Activated naive CD4-positive, alpha-beta T cell treated with Interleukin-2 at 50 U/mL for 16 hours (primary cell): ENCODE measurements around the gene RCN1.
"Not testable (repeated sequence)": the region's sequence is repeated elsewhere in the genome, so short reads cannot be mapped to it uniquely, and the experiment has no call there.

Source experiments
- DNase-seq: peaks from one replicate; pipeline ENCODE4 v3.0.0-alpha.2; 2020

Gene RCN1

DNA sequence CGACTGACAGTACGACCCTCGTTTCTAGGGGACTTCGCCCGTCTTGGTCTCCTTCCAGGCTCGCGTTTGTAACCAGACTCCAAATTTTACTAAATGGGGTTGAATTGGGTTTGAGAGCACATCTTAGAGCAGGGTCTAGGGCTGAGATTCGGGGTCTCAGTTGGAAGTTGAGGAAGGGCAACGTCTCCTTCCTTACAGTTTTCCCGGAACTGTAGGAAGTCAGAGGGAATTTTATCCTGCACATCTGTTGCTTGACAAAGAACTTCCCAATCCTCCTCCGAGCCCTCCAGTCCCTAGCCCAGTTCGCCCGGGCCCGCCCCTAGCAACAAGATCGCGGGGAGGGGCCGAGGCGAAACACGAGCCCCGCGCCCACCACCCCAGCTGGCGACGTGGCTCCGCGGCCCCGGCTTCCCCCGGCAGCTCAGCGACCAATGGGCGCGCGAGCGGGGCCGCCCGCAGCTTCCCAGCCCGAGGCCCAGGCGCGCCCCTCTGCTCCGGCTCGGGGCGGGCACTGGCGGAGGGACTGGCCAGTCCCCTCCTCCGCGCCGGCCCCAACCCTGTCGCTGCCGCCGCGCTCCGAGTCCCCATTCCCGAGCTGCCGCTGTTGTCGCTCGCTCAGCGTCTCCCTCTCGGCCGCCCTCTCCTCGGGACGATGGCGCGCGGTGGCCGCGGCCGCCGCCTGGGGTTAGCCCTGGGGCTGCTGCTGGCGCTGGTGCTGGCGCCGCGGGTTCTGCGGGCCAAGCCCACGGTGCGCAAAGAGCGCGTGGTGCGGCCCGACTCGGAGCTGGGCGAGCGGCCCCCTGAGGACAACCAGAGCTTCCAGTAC is at the start of gene RCN1:
Gene RCN1 (plus strand): TSS at position 530 of the 826 bp plus-strand sequence. CDS start 123 bp downstream, at position 653.
- peak; percentile 52 for DNase-seq

DNA sequence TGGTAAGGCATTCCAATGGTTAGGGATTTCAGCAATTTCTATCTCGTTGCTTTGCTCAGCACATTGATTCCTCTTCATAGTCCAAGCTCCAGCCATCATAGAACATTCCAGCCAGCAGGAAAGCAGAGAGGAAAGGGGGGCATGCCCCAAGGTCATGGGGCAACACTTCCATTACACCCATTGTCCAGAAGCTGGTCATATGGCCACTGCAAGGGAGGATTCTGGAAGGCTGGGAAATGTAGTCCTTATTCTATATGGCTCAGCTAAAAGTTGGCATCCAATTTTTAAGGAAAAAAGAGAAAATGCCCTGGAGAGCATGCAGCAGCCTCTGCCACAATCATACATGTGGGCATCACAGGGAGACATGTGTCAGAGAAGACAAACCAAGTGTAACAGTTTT is 47.1 kb upstream of the RCN1 start:
- no peak for DNase-seq

DNA sequence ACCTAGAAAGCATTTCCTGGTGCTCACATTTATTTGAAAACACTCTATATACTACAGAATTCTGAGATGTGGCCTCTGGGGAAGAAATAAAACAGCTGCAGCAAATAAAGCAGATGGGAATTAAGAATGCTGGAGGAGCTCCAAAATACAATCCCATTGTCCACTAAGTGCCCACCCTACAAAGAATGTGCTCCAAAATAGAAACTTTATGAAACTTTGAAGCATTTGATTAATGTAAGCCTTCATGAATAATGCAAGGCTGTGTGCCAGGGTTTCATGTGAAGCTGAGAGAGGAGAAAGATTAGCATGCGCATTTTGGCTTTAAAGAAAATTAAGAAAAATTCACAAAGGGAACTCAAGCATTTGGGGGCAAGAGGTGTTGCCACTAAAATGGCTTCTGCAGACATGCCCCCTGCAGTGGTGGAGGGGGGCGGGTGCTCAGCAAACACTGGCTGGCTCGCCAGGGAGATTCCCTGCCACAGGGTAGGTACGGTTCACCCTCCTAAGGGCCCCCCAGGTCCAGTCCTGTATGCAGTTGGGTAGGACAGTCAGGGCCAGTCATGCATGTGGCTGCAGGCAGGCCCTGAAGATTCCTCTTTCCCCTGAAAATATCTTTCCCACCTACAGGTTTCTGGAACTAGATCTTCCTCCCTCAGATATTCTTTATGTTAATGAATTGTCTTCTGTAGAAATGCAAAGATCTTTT is 46.6 kb upstream of the RCN1 start:
- DNase-seq: no peak

DNA sequence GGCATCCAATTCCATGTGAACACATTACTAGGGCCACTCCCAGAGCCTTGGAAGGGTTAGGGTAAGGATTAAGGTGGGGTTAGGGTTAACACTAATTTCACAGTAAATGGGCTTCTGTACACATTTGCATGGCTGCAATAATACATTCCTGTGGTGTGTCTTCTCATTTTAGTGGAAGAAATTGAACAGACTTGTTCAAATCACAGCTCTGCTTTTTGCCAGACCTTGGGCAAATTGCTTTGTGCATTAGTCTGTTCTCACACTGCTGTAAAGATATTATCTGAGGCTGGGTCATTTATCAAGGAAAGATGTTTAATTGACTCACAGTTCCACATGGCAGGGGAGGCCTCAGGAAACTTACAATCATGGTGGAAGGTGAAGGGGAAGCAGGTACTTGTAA is 45.4 kb upstream of the RCN1 start:
- DNase-seq: no peak

DNA sequence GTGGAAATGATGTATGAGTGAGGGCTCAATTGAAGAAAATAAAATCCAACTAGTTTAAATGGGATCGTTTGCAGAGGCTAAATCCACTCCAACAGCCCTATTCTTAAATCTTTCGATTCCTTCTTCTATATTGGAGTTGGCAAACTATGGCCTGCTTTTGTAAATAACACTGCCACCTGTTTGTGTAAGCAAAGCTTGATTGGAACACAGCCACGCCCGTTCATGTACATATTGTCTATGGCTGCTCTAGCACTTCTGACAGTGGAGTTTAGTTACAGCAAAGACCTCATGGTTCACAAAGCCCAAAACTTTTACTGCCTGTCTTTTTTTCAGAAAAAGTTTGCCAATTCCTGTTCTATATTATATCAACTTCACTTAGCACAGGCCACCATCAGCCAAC is 40.6 kb upstream of the RCN1 start:
- DNase-seq: no peak

DNA sequence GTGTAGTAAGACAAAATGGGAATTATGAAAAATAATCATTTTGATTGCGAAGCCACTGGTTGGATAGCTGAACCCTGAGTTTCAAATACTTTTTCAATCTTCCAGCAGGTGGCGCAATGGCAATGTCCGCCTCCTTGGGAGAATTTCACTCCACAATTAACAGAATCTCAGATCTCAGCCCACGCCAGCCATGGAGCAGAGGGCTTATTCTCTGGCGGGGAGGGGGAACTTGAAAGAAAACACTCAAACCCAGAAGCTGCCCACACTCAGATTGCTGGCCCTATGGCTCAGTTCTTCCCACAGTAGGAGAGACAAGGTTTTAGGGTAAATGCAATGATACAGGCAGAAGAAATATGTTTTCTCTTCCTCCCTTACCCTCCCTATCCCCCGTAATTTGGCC is 38.7 kb upstream of the RCN1 start:
- DNase-seq: peak; percentile 50

DNA sequence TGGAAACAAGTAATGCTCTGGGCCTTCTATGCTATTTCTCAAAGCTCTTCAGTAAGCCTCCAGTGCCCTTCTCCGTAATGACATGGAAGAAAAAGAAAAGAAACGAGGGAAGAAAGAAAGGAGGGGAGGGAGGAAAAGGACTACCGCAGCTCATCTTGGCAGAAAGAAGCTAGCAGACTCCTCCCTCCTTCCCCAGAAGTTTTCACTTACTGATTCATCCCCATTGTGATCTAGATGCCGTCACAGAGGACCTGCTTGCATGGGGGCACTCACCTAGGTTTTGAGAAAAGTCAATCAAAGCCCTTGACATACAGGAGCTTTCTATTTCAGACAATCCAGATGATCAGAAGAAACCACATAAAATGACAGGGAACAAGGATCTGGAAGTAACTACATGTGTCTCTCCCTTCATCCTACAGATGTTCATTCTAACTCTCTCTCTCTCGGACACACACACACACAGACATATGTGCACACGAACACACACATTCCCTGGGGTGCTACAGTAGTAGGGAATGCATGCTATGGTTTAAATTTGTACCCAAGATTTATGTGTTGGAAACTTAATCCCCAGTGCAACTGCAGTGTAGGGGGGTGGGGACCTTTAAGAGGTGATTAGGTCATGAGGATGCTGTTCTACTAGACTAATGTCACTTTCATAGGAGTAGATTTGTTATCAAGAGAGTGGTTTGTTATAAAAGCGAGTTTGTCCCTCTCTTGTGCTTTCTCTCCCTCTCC is 37.6 kb upstream of the RCN1 start:
- no peak for DNase-seq

DNA sequence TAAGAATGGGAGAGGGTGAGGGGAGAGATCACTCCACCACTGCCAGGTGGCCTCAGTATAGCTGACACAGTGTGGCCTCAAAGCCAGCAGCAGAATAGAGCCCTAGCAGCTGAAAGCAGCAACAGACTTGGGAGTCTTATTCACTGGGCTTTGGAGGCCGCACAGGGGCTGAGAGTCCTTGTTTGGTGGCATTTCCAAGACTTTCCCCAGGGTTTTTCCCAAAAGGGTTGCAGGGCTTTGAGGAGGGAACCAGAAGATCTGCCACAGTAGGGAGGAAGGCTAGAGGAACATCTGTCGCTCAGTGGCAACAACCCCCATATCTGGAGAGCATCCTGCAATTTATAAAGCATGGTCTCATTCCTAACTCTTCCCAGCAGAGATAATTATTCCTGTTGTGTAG is 35.0 kb upstream of the RCN1 start:
- no peak for DNase-seq

DNA sequence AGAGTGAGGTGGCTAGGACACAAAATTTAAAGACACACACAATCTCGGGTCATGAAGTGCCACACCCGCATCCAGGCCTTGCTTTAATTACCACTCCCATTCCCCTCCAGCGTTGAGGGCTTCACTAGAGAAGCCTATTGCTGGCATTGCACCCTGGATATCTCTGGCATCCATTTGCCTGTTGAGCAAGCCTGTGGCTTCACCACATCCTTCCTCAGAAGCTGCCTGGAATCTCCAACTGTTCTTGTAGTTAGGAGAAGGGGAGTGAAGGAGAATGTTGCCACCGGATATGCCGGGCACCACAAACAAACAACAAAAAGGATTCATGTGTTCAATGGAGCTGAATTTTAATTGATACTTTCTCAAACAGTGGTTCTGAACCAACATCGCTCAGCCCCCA is 34.4 kb upstream of the RCN1 start:
- DNase-seq: no peak

DNA sequence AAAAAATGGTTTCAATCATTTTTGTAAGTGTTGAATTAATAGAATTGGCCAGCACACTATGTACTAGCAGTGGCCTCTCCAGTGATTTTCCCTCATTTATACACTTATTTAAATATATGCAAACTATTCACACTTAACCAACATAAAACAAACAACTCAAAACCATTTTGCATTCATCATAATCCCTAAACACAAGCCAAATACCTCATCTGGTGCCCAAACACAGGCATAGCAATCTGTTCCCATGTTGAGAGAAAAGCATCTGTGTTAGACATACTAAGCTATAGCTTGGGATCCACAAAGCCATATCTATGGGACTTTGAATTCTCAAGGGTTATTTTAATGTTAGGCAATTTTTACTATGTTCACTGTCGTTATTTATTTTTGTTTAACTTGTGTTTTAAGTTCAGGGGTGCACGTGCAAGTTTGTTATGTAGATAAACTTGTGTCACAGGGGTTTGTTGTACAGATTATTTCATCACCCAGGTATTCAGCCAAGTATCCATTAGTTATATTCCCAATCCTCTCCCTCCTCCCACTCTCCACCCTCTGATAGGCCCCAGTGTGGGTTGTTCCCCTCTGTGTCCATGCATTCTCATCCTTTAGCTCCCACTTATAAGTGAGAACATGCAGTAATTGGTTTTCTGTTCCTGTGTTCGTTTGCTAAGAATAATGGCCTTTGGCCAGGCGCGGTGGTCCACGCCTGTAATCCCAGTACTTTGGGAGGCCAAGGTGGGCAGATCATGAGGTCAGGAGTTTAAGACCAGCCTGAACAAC is 31.0 kb upstream of the RCN1 start:
- no peak for DNase-seq

DNA sequence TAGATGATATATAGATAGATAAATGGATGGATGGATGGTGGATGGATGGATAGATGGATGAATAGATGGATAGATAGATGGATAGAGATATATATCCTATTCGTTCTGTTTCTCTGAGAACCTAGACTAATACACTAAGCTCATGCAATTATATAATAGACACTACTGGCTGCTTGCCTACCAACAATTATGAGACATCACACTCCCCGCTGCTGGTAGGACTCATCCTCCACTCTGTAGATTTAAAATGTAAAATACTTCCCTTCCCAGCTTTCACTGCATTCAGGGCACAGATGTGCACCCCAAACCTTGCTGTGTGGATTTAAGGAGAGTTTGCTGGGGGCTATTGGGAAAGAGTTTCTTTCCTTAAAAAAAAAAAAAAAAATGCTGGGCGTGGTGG is 28.3 kb upstream of the RCN1 start:
- DNase-seq: no peak

DNA sequence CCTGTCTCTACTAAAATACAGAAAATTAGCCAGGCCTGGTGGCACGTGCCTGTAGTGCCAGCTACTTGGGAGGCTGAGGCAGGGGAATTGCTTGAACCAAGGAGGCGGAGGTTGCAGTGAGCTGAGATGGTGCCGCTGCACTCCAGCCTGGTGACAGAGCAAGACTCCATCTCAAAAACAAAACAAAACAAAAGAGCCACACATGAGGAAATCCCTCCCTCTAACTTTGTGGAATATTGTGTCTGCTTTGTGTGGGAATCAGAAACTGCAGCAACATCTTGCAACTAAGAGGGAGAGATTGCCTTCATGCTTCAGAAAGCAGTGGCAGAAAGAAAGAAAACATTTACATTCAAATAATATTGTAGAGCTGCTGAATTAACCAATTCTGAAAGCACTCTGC is 27.8 kb upstream of the RCN1 start:
- not testable (repeated sequence) for DNase-seq

DNA sequence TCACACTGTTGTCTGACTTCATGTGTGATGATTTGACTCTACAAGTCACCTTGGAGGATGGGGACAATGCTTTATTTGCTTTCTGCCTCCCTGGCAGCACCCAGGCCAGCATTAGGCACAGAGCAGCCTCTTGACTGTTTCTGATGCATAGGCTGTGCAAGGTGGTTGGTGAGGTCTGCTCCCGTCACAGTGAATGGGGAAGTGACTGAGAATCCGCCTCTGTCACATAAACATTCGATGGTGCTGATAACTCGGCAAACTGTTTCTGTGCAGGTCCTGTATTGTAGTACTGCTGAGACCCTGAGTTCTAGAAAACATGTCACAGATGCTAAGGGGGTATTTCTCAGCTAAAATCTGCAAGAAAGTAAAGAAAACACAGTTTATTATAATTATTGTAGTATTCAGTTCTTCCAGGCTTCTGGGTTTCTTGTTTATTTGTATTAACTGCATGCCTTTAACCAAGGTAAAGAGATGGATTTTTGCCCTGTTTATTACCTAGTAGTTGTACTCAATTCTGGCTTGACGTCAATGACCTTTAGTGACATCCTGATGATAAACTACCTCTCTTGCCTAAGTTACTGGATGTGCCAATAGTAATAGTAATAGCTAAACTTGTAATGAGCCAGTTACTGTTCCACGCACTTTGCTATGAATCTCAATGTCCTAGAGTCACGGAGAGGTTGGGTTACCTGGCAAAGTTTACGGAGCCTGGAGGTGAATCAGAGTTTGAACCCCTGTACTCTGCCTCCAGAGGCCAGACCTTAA is 24.8 kb upstream of the RCN1 start:
- DNase-seq: no peak

DNA sequence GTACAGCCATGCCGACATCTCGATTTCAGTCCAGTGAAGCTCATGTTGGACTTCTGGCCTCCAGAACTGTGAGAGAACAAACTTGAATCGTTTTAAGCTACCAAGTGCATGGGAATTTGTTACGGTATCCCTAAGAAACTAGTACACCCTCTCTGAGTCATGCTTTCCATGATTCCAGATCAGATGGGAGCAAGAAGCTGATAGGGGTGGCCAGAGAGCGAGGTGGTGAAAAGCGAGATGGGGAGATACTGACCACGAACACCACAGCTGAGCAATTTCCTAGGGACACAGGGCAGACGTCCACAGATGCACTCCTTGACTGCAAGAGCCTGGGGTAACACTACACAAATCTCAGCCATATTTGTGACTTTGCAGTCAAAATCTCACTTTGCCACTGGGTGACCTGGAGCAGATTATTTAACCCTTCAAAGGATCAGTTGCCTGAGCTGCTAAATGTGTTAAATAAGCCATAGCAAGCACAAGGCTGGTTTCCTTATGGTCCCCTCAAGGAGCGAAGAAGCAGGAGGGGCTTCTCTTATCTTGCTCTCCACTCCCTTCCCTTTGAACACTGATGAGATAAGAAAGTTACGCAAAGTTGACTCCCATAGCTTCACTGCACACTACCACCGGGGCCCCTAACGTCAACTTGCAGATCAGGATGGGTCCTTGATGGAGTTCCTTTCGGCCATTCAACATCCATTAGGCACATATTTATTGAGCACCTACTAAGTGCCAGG is 22.6 kb upstream of the RCN1 start:
- DNase-seq: no peak

DNA sequence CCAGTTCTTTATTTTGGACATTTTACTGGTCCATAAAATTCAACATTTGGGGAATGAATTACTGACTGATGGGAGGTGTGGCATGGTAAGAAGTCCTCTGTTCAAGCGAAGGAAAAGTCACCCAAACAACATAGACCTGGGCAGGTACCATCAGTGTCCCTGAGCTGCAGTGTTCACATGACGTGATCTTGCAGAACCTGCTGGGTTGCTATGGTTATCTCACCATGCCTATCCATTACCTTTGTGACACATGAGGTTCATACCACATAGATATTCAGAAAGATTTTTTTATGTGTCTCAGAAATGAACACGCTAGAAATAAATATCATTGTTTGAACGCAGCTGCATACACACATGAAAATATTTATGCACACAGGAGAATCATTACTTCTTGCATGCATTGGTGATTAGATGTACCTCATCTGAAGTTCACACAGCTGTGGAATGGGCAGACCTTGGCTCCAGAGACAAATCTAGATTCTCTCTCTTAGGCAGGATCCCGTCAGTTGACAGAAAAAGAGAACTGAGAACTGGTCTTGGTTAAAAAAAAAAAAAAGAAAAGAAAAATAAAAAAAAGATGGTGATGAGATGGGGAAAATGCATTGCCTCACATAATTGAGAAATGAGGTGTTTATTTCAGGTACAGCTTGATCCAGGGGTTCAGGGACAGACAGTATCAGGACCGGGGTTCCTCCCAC is 21.4 kb upstream of the RCN1 start:
- no peak for DNase-seq

DNA sequence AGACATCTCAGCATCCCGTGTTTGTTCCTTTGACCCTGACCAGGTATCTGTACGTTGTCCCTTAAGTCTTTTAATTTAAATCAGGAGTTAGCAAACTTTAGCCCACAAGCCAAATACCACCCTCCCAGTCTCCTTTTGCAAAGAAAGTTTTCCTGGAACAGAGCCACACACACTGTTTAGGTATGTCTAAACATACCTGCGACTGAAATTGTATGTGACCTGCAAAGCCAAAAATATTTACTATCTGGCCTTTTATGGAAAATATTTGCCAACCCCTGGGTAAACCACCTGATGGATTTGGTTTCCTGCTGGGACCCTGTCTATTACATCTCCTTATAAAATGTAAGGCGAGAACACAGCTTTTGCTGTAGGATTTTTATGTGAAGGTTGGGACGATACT is 20.2 kb upstream of the RCN1 start:
- no peak for DNase-seq

DNA sequence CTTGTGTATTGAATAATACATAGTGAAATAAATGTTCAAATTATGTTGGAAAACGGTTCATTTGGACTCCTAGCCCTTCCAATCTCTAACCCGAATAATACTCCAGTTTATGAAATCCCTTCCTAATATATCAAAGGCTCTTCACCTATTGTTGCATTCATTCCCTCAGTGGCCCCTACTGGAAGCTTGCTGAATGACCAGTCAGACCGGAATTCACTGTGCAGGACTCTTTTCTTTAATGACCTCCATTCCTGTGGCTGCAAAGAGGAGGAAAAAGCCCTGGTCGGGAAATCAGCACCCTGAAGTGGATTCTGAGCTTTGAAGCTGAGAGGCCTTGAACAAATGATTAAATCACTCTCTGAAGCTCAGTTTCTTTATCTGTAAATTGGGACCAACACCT is 19.1 kb upstream of the RCN1 start:
- no peak for DNase-seq

DNA sequence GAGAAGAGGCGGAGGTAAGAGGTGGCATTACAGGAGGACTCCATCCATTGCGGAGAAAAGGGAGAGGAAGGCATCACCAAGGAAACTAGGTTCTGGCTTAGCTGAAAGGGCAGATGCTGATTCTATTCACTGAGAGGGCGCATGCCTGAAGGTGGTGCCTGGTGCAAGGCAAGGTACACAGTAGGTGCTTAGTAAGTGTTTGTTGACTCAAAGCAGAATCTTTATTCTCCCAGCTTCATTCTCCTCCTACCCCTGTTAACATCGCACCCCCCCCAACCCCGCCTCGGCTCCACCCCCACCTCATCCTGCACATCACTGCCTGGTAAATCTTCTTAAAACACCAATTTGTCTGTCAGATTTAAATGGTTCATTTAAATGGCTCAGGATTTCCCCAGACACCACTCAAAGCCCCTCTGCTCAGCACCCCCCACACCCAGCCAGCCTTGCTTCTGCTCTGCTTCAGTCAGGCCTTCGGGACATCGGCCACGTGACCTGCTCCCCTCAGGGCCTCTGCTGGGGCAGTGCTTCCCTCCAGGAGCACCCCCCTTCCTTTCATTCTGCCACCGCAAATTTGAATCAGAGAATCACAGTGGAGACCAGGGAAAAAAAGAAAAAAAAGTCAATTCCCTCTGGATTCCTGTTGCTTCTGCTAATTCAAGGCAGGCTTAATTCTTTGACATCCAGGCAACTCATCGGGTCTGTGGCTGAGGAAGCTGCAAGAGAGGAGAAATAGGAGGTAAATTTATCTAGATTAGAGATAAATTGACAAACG is 17.8 kb upstream of the RCN1 start:
- DNase-seq: no peak

DNA sequence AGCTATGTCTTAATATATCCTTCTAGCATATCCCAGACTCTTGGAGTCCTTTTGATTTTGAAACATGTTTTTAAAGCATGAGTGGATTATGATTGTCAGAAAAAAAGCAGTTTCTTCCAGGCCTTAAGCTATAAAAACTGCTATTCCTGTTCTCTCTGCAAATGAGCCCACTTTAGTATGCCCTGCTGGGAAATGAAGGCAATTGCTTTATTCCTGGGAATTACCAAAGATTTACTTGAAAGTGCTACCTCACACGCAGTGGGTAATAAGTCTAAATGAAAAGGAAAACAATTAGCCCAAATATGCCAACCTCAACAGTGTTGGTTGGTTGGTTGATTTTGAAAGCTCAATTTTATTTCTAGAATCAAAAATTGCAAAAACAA is 17.2 kb upstream of the RCN1 start:
- no peak for DNase-seq

DNA sequence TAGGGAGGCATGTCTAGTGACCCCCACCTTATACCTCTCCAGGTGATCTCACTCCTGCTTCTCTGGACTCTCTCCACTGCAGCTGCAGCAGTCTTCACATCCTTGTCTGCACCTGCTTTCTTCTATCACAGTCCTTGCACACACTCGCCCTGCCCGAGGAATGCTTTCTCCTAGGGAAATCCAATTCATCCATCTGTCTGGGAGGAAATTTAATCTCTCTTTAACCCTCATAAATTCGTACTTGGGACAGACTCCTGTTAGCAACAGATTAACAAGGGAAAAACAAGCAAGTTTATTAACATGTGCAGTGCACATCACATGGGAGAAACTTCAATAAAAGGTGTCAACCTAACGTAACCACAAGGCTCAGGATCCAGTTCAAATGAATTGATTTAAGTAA is 11.3 kb upstream of the RCN1 start:
- DNase-seq: no peak
